ENCODE measurements around the gene SSBP2. TPM values are rescaled to one million over a fixed set of nuclear protein-coding genes. Genes with fewer than 3 reads are reported as not detected.
"Not testable (repeated sequence)": the region's sequence is repeated elsewhere in the genome, so short reads cannot be mapped to it uniquely, and the experiment has no call there.

The SSBP2 gene
- total and polyA plus RNA-seq, 2 of the 8 experiments (the other 6 are each of a cell fraction or from before 2014, with no cell fraction given): 21.5 to 36.2 TPM

GRCh38 chr5:81628061-81628460 is 122.8 kb downstream of the SSBP2 start:
- H3K23me2 ChIP-seq (ENCODE audit: low read depth, low read length); H2BK120ac ChIP-seq (replicated peaks; ENCODE audit: low read depth, low read length); H3K56ac ChIP-seq (replicated peaks; ENCODE audit: insufficient read length, low read depth, low read length); DNase-seq (ENCODE audit: low read depth in 1 of 2, low spot score in 2 of 2); H3K27ac ChIP-seq (ENCODE audit: low read depth, low read length); H3K36me3 ChIP-seq (ENCODE audit: control insufficient read depth in 2 of 4, insufficient read depth in 4 of 4, low read length in 3 of 4); H2AFZ ChIP-seq (ENCODE audit: low read length); H3K4me2 ChIP-seq (ENCODE audit: insufficient read depth in 1 of 2, low read depth in 2 of 2, low read length in 2 of 2); H4K20me1 ChIP-seq (replicated peaks in 1 of 2; ENCODE audit: control insufficient read depth in 1 of 2, insufficient read depth in 2 of 2, low read length in 2 of 2); H4K8ac ChIP-seq (ENCODE audit: extremely low read depth, insufficient read depth, low read length); FAIRE-seq; H3K79me1 ChIP-seq (ENCODE audit: low read depth, low read length); H4K91ac ChIP-seq (replicated peaks; ENCODE audit: insufficient read length, low read length); H3K27me3 ChIP-seq (replicated peaks in 1 of 4; ENCODE audit: control insufficient read depth in 3 of 4, extremely low read depth in 1 of 4, insufficient read depth in 3 of 4, low read length in 3 of 4); POLR2A ChIA-PET (ENCODE audit: partially characterized antibody); H2BK12ac ChIP-seq (ENCODE audit: low read depth, low read length); H2BK5ac ChIP-seq (ENCODE audit: low read depth, low read length); H4K5ac ChIP-seq (ENCODE audit: insufficient read length, low read depth, low read length); H3K79me2 ChIP-seq (ENCODE audit: control insufficient read depth in 1 of 2, insufficient read depth in 2 of 2, low read length in 2 of 2); H3K9ac ChIP-seq (replicated peaks in 1 of 4; ENCODE audit: extremely low read depth in 1 of 4, low read depth in 3 of 4, low read length in 3 of 4); H2AK5ac ChIP-seq (ENCODE audit: low read depth, low read length); H2BK20ac ChIP-seq (ENCODE audit: low read length); H3K4ac ChIP-seq (replicated peaks; ENCODE audit: insufficient read length, low read depth, low read length); H2BK15ac ChIP-seq (ENCODE audit: low read length); H3K4me1 ChIP-seq (replicated peaks in 1 of 4; ENCODE audit: control insufficient read depth in 3 of 4, insufficient read depth in 4 of 4, low read length in 3 of 4); H3K23ac ChIP-seq (ENCODE audit: insufficient read length); H3K18ac ChIP-seq (ENCODE audit: extremely low read depth, low read length); H3K4me3 ChIP-seq (ENCODE audit: extremely low read depth in 1 of 4, insufficient read depth in 2 of 4, low read depth in 3 of 4, low read length in 4 of 4); H3K9me3 ChIP-seq (ENCODE audit: insufficient read depth in 2 of 2, low read depth in 1 of 2, low read length in 1 of 2); H3K14ac ChIP-seq (ENCODE audit: insufficient read length): not testable (repeated sequence)
- CTCF ChIA-PET (ENCODE audit: partially characterized antibody): interaction anchor here (0.6 to 1.2 kb wide), 2 partner anchors 18 to 1444 kb away, joined by 3 to 5 read pairs; no protein-coding TSS in a partner anchor
- WGBS, 2 experiments (ENCODE audit: extremely low coverage in 1 of 2, insufficient coverage in 1 of 2, insufficient read length in 1 of 2, insufficient replicate concordance in 2 of 2, low coverage in 1 of 2, low lambda C conversion rate in 2 of 2, missing lambda C conversion rate in 1 of 2): 80% methylated on average over 4 of the region's 4 CpGs; no CpG with 5 or more reads in 1 of the 2 experiments
